Activated CD8-positive, alpha-beta memory T cell treated with anti-CD3 and anti-CD28 coated beads, Interleukin-2, amount 50 U/mL, for 24 hours (primary cell): ENCODE measurements around the gene DNAH7.
"Not testable (repeated sequence)": the region's sequence is repeated elsewhere in the genome, so short reads cannot be mapped to it uniquely, and the experiment has no call there.

ENCODE experiments used
- DNase-seq: peaks from one replicate; pipeline ENCODE4 v3.0.0-alpha.2; 2020; ENCODE audit errors: extremely low read depth

DNAH7 gene

GRCh38 chr2:195984923-195985726, 83.5 kb downstream of the DNAH7 start:
- DNase-seq, result no peak

- no peak for DNase-seq
These were observed 101.3 kb downstream of the DNAH7 start for GRCh38 chr2:195967336-195967735.

GRCh38 chr2:195961873-195962272, 106.8 kb downstream of the DNAH7 start:
- DNase-seq, result no peak

GRCh38 chr2:195959341-195959740, 109.3 kb downstream of the DNAH7 start:
- DNase-seq, result no peak

GRCh38 chr2:195956725-195957124, 111.9 kb downstream of the DNAH7 start:
- no peak for DNase-seq

GRCh38 chr2:195945056-195945455, 123.6 kb downstream of the DNAH7 start:
- no peak for DNase-seq

GRCh38 chr2:195937176-195937575, 131.5 kb downstream of the DNAH7 start:
- DNase-seq, result no peak

GRCh38 chr2:195934484-195934883, 134.2 kb downstream of the DNAH7 start:
- no peak for DNase-seq

GRCh38 chr2:195929531-195929930, 139.1 kb downstream of the DNAH7 start:
- no peak for DNase-seq

- DNase-seq, result no peak
These were observed 143.5 kb downstream of the DNAH7 start for GRCh38 chr2:195925120-195925519.

- DNase-seq, result no peak
These were observed 144.7 kb downstream of the DNAH7 start for GRCh38 chr2:195923889-195924288.

- DNase-seq, result not testable (repeated sequence)
These were observed 151.5 kb downstream of the DNAH7 start for GRCh38 chr2:195917021-195917600.

- DNase-seq, result no peak
These were observed 156.6 kb downstream of the DNAH7 start for GRCh38 chr2:195912079-195912478.

- no peak for DNase-seq
These were observed 158.1 kb downstream of the DNAH7 start for GRCh38 chr2:195910570-195910969.

- DNase-seq, result no peak
These were observed 158.7 kb downstream of the DNAH7 start for GRCh38 chr2:195909926-195910325.

- DNase-seq, result no peak
These were observed 161.2 kb downstream of the DNAH7 start for GRCh38 chr2:195907474-195907873.

- no peak for DNase-seq
These were observed 164.7 kb downstream of the DNAH7 start for GRCh38 chr2:195903956-195904355.

GRCh38 chr2:195902857-195903256, 165.8 kb downstream of the DNAH7 start:
- DNase-seq, result no peak

GRCh38 chr2:195899226-195899625, 169.4 kb downstream of the DNAH7 start:
- DNase-seq, result no peak

GRCh38 chr2:195898505-195899191, 170.0 kb downstream of the DNAH7 start:
- no peak for DNase-seq

GRCh38 chr2:195891081-195891480, 177.6 kb downstream of the DNAH7 start:
- DNase-seq, result no peak

GRCh38 chr2:195879153-195879552, 189.5 kb downstream of the DNAH7 start:
- DNase-seq, result no peak

- no peak for DNase-seq
These were observed 197.3 kb downstream of the DNAH7 start for GRCh38 chr2:195871326-195871725.
